GM18867 (cell line): ENCODE results near the gene RRP15.
A peak's percentile ranks its signal among the peaks of the same experiment; 100 is the strongest.

ENCODE experiments used
- ATAC-seq: cut with Tn5 transposase; IDR thresholded peaks from one replicate; pipeline ENCODE4 v1.9.1; 2021; ENCODE audit warnings: mild to moderate bottlenecking, moderate library complexity; ENCODE audit not compliant: unreplicated experiment

The RRP15 gene, protein sequence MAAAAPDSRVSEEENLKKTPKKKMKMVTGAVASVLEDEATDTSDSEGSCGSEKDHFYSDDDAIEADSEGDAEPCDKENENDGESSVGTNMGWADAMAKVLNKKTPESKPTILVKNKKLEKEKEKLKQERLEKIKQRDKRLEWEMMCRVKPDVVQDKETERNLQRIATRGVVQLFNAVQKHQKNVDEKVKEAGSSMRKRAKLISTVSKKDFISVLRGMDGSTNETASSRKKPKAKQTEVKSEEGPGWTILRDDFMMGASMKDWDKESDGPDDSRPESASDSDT

DNA sequence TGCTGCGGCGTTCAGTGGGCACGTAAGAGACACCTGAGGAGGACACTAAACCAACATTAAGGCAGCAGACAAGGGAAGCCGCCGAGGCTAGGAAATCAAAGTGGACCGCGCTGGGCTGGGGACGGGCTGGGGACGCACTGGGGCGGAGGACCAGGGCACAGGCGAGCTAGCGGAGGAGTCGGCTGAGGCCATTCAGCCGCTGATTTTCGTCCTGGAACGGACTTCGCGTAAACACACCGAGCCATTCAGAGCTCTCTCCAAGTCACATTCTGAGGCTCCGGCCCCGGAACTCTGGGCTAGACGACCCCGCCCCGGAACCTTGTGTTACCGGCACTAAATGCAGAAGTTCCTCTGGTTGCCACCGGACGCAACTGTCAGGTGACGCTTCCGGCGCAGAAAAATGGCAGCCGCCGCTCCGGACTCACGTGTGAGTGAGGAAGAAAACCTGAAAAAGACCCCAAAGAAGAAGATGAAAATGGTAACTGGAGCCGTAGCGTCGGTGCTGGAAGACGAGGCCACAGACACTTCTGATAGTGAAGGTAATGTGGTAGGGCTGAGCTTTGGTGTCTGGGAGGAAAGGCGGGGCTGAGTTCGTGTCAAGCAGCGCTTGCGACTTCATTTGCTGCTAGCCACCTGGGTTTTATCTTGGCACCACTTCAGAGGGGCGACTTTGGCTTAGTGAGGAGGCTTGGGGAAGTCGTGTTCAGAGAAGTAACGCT, at the start of gene RRP15:
Gene RRP15, plus strand, starts transcription at position 377 of the 719 bp plus-strand sequence. Its CDS starts 24 bp downstream, at position 401.
- ATAC-seq: peak; percentile 100

- no peak for ATAC-seq
Measured at GRCh38 chr1:218242171-218242570, 42.9 kb upstream of the RRP15 start.

- no peak for ATAC-seq
Measured at GRCh38 chr1:218247339-218247738, 37.8 kb upstream of the RRP15 start.

DNA sequence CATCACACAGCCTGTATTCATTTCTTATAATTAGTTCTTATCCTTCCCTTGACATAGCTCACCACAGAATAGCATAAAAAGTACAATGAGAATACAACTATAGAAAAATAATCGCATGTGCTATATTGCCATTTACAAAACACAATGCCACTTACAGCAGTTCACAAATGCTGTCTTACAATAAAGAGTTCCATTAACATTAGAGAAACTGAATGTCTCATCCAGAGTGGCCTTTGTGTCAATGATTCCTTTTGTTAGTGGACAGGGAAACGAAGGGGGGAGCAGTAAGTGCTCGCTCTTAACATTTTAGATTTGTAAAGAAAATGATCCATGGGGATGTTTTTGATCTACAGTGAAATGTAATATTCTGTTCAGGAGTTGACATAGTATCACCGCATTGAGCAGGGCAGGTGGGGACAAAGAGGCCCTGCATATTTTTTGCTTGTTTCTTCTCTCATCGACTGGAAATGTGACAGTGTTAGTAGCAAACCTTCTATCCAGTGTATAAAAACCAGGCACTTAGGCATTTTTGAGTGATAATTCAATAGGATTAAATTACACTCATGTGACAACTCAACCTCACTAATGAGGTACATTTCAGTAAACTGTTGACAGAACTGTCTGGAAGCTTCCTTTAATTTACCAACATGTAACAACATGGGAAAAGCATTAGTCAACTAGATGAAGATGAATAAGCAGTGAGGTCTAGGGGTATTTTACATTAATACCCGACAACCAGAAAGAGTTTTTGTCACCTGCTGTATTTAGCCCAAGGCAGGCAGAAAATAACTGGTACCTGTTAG, 35.6 kb upstream of the RRP15 start:
- no peak for ATAC-seq

DNA sequence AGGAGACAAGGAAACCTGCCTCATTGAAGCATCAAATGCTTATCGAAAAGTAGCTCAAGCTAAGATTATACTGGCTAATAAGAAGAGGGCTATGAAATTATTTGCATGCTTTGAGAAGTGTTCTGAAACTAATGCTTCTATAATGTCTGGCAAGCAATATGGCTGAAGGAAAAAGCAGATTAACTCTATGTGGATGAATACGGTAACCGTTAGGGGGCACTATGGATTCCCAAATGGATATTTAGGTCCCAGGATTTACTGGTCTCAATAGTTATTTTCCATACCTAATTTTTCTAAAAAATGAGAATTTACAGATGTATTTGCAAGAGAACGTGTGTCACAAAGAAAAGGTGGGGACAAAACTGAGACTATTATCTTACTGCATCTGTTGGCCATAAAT, 34.6 kb upstream of the RRP15 start:
- ATAC-seq: no peak

DNA sequence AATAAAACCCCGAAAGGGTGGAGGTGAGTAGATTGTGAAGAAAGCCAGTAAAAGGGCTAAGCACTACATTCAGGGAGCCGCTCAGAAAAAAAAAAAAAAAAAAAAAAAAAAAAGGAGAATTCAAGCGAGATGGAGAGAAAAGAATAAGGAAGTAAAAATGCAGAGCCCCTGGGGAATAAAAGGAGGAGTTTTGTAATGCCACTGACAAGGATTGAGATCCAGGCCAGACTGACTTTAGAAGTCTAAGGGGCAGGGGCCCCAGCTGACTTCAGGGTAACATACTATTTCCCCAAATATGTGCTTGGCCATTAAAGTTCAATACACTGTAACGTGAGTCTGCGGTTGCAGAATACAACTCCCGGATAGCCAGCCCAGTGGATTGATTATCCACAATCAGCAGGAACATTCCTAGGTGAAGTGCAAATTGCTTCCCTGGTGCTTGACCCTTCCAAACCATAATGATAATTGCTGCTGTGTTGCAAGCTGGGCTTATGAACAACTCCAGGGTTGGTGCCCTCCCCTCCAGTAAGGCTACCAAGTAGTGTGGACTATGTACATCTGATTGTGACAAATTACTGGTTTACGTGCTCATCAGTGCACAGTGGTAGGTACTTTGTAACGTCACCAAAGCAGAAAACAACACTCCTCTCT, 30.7 kb upstream of the RRP15 start:
- no peak for ATAC-seq

GRCh38 chr1:218255090-218255489, 30.0 kb upstream of the RRP15 start:
- ATAC-seq: no peak

GRCh38 chr1:218257371-218257770, 27.7 kb upstream of the RRP15 start:
- no peak for ATAC-seq

DNA sequence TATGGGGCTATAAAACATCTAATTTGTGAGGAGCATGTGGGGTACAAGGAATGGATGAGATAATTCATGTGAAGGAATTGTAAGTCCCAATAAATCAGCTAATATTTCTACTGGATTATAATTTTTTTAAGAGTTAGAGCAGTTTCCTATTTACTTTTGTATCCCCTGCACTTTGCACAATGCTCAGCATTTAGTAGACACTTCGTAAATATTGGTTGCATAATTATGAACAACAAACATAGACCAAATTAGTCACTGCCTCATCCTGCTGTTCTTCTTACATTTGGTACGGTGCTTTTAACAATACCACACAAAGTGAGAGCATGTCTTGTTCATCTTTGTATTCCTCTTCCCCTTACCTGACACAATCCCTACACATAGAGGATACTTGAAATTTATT, 27.1 kb upstream of the RRP15 start:
- ATAC-seq: no peak

GRCh38 chr1:218259339-218259738, 25.8 kb upstream of the RRP15 start:
- no peak for ATAC-seq

GRCh38 chr1:218259800-218260199, 25.3 kb upstream of the RRP15 start:
- ATAC-seq: peak; percentile 85

DNA sequence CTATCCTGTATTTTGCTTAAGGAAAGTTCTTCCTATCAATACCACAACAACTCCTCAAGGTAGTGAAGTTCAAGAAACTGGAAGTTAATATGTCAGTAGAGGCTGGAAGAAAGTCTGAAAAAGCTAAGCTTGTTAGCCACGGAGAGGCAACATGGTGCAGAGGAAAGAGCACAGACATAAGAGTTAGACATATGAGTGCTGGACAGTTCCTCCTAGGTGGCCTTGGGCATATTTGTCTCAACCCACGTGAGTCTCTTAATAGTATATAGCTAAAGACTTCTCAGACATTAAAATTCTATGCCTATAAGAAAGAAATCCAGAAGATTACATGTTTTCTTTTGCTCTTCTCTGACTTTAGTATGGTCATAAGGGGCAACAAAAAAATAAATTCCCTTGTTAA, 22.8 kb upstream of the RRP15 start:
- ATAC-seq: no peak

GRCh38 chr1:218266356-218266755, 18.7 kb upstream of the RRP15 start:
- ATAC-seq: no peak

GRCh38 chr1:218272366-218272765, 12.7 kb upstream of the RRP15 start:
- no peak for ATAC-seq

DNA sequence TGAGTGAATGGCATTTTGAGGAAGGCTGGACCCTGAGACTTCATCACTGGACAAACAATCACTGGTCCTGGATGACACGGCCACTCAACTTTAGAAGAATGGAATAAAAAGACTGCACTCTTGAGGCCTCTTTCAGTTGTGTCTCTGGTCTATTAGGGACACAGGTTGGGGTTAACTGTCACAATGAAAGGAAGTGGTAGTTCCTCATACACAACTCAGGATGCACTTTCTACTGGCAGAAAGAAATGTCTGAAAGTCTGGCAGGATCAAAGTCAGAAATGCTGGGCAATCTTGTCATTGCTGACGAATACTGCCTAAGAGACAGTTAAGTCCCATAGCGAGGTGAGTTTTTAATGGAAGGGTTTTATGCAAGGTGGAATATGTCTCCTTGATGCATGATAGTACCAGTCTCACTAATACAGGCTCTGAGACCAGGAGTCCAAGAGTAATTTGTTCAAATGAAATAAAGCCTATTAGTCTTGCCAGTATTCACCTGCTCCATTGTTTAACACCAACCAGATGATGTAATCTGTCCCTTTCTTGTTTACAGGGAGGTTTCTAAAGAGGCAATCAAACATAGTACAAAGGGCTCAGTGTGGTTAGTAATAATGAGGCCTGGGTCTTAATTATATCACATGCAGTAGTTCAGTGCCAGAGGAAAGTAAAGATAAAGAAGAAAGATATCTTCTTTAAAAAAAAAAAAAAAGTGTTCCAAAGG, 11.2 kb upstream of the RRP15 start:
- ATAC-seq: no peak

GRCh38 chr1:218274511-218274910, 10.6 kb upstream of the RRP15 start:
- ATAC-seq: no peak

DNA sequence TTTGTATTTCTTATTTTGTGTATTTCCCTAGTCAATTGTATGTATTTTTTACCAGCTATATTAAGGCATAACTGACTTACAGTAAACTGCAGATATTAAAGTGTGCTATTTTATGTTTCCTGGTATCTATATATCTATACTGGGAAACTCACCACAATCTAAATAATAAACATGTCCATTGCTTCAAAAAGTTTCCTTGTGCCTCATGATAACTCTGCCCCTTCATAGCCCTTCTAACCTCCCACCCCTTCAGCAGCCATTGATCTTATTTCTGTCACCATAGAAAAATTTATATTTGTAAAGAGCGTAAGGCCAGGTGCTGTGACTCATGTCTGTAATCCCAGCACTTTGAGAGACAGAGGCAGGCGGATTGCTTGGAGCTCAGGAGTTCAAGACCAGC, 9.3 kb upstream of the RRP15 start:
- no peak for ATAC-seq

- no peak for ATAC-seq
Measured at GRCh38 chr1:218281285-218281684, 3.8 kb upstream of the RRP15 start.

- ATAC-seq: peak; percentile 17
Measured at GRCh38 chr1:218284377-218284916, 646 bp upstream of the RRP15 start.

- ATAC-seq: no peak
Measured at GRCh38 chr1:218292515-218292914, 7.4 kb downstream of the RRP15 start.
